HCT116 (cell line): ENCODE measurements around the gene PDE1A. TPM values are rescaled to one million over a fixed set of nuclear protein-coding genes. Genes with fewer than 3 reads are reported as not detected.

Source experiments
- ATAC-seq: fragments of 200-7000 bp; cut with Tn5 transposase; 2 replicates; pipeline ENCODE4 v1.9.1; 2020; ENCODE audit warnings: mild to moderate bottlenecking, moderate library complexity
- BruUV-seq: library from RNA; stranded (reverse); fragments of 400-500 nt; replicated peaks from 2 replicates; lab custom pipeline; 2021; lab: Mats Ljungman, UMichigan
- CTCF ChIA-PET: fragments of 300-600 bp; sonication (Branson Sonifier 250); formaldehyde crosslinking; loops from one replicate; lab custom pipeline; 2021; ENCODE audit warnings: antibody characterized with exemption; lab: Charles Lee
- POLR2A ChIA-PET: fragments of 300-600, 350-600 bp; sonication (Branson Sonifier 250); formaldehyde crosslinking; loops from one replicate; lab custom pipeline; 2021; ENCODE audit warnings: antibody characterized with exemption; lab: Charles Lee
- RAD21 ChIA-PET, 2 experiments: fragments of 300-600 bp; sonication (Branson Sonifier 250); formaldehyde crosslinking; loops; one replicate each; lab custom pipeline; 2023; ENCODE audit warnings: low total read pairs in 2 of 2; ENCODE audit not compliant: uncharacterized antibody in 2 of 2, unreplicated experiment in 2 of 2, low non-redundant PET in 1 of 2; lab: Charles Lee
- DNase-seq: peaks from one replicate; pipeline ENCODE4 v3.0.0-alpha.2; 2010; ENCODE audit warnings: low read depth, low spot score
- H2AFZ ChIP-seq: fragments of 200-600 bp; shearing (Covaris generic), sonication (generic); 2 replicates; pipeline ENCODE4 v1.6.1; 2017; ENCODE audit warnings: low read depth, mixed run types, mixed read lengths, antibody characterized with exemption, low read length; ENCODE audit not compliant: poor library complexity, severe bottlenecking
- H3K27ac ChIP-seq: 2 replicates; pipeline ENCODE4 v1.5.1; 2012; ENCODE audit warnings: low read depth, low read length
- H3K27me3 ChIP-seq: fragments of 200-600 bp; sonication (generic); 2 replicates; pipeline ENCODE4 v1.6.1; 2016; ENCODE audit warnings: mixed run types, low read length, mixed read lengths; ENCODE audit not compliant: insufficient read depth
- H3K36me3 ChIP-seq, 2 experiments: fragments of 200-500 bp in 1 of 2; fragments of 200-600 bp in 1 of 2; sonication (Bioruptor generic) in 1 of 2; sonication (generic) in 1 of 2; 2 replicates each; pipeline versions ENCODE4 v1.5.1 to v1.6.1; 2014 to 2016; ENCODE audit warnings: low read length in 2 of 2, inconsistent platforms in 1 of 2, mixed read lengths in 1 of 2, mixed run types in 1 of 2; ENCODE audit not compliant: insufficient read depth in 2 of 2, control insufficient read depth in 1 of 2
- H3K4me1 ChIP-seq, 2 experiments: fragments of 200-600 bp in 1 of 2; sonication (generic) in 1 of 2; 2 replicates each; pipeline versions ENCODE4 v1.5.1 to v1.6.1; 2012 to 2017; ENCODE audit warnings: low read length in 2 of 2, inconsistent platforms in 1 of 2, mild to moderate bottlenecking in 1 of 2, mixed read lengths in 1 of 2, mixed run types in 1 of 2, moderate library complexity in 1 of 2; ENCODE audit not compliant: insufficient read depth in 2 of 2, control insufficient read depth in 1 of 2
- H3K4me2 ChIP-seq: fragments of 200-600 bp; sonication (generic); 2 replicates; pipeline ENCODE4 v1.6.1; 2017; ENCODE audit warnings: mixed run types, low read length, mixed read lengths
- H3K4me3 ChIP-seq, 2 experiments: fragments of 200-600 bp in 1 of 2; sonication (generic) in 1 of 2; replicated peaks in 1 of 2; 2 replicates each; pipeline ENCODE4 v1.5.1; 2011 to 2016; ENCODE audit warnings: low read length in 2 of 2, control low read depth in 1 of 2, low read depth in 1 of 2, mild to moderate bottlenecking in 1 of 2, mixed read lengths in 1 of 2, mixed run types in 1 of 2
- H3K79me2 ChIP-seq: fragments of 200-600 bp; sonication (generic); 2 replicates; pipeline ENCODE4 v1.6.1; 2017; ENCODE audit warnings: mild to moderate bottlenecking, mixed run types, low read length, moderate library complexity, mixed read lengths; ENCODE audit not compliant: insufficient read depth
- H3K9ac ChIP-seq: fragments of 200-600 bp; sonication (generic); 2 replicates; pipeline ENCODE4 v1.6.1; 2016; ENCODE audit warnings: low read length, mixed read lengths
- H3K9me2 ChIP-seq: fragments of 200-600 bp; sonication (generic), shearing (Covaris generic); 2 replicates; pipeline ENCODE4 v1.6.1; 2017; ENCODE audit warnings: mixed run types, mild to moderate bottlenecking, moderate library complexity; ENCODE audit not compliant: insufficient read depth
- H3K9me3 ChIP-seq, 2 experiments: fragments of 200-500 bp in 1 of 2; fragments of 200-600 bp in 1 of 2; sonication (Bioruptor generic) in 1 of 2; sonication (generic) in 1 of 2; 2 replicates each; pipeline ENCODE4 v1.6.1; 2014 to 2017; ENCODE audit warnings: low read length in 2 of 2, mixed read lengths in 2 of 2, inconsistent platforms in 1 of 2, low read depth in 1 of 2, mild to moderate bottlenecking in 1 of 2, mixed run types in 1 of 2, moderate library complexity in 1 of 2; ENCODE audit not compliant: control insufficient read depth in 1 of 2, insufficient read depth in 1 of 2
- H4K20me1 ChIP-seq: fragments of 200-600 bp; sonication (generic), shearing (Covaris generic); 2 replicates; pipeline ENCODE4 v1.6.1; 2017; ENCODE audit warnings: mixed run types, mild to moderate bottlenecking, moderate library complexity; ENCODE audit not compliant: insufficient read depth
- CBX3 ChIP-seq: IDR thresholded peaks from 2 replicates; pipeline ENCODE4 v1.6.1; 2012; ENCODE audit warnings: low read depth
- CEBPB ChIP-seq: IDR thresholded peaks from 2 replicates; pipeline ENCODE4 v1.6.1; 2012; ENCODE audit warnings: low read depth
- EGR1 ChIP-seq: IDR thresholded peaks from 2 replicates; pipeline ENCODE4 v1.6.1; 2012; ENCODE audit warnings: low read depth
- ELF1 ChIP-seq: IDR thresholded peaks from 2 replicates; pipeline ENCODE4 v1.6.1; 2012; ENCODE audit warnings: low read depth, borderline replicate concordance
- EZH2 ChIP-seq: fragments of 200-600 bp; sonication (generic); IDR thresholded peaks from 2 replicates; pipeline ENCODE4 v1.6.1; 2017; ENCODE audit warnings: antibody characterized with exemption, mixed run types
- EZH2phosphoT487 ChIP-seq: fragments of 200-600 bp; IDR thresholded peaks from 2 replicates; pipeline ENCODE4 v1.6.1; 2018; ENCODE audit warnings: antibody characterized with exemption, borderline replicate concordance
- FOSL1 ChIP-seq: IDR thresholded peaks from 2 replicates; pipeline ENCODE4 v1.6.1; 2012; ENCODE audit warnings: low read depth
- JUND ChIP-seq: IDR thresholded peaks from 2 replicates; pipeline ENCODE4 v1.6.1; 2012
- POLR2A ChIP-seq: IDR thresholded peaks from 2 replicates; pipeline ENCODE4 v1.7.0; 2011; ENCODE audit warnings: borderline replicate concordance; ENCODE audit not compliant: insufficient read depth, insufficient read length; ENCODE audit errors: extremely low read depth
- RAD21 ChIP-seq: IDR thresholded peaks from 2 replicates; pipeline ENCODE4 v1.6.1; 2012; ENCODE audit warnings: low read depth, mild to moderate bottlenecking
- SIN3A ChIP-seq: IDR thresholded peaks from 2 replicates; pipeline ENCODE4 v1.6.1; 2012; ENCODE audit warnings: low read depth
- SP1 ChIP-seq: IDR thresholded peaks from 2 replicates; pipeline ENCODE4 v1.6.1; 2012; ENCODE audit warnings: low read depth
- SRF ChIP-seq: IDR thresholded peaks from 2 replicates; pipeline ENCODE4 v1.6.1; 2012; ENCODE audit warnings: low read depth
- YY1 ChIP-seq: IDR thresholded peaks from 2 replicates; pipeline ENCODE4 v1.6.1; 2011; ENCODE audit warnings: low read length, low read depth, moderate library complexity, mild to moderate bottlenecking; ENCODE audit not compliant: insufficient replicate concordance; ENCODE audit errors: extremely low read depth
- ZFX ChIP-seq: fragments of 450-650 bp; IDR thresholded peaks from 2 replicates; pipeline ENCODE4 v1.6.1; 2017
- ZNF274 ChIP-seq: fragments of 200-500 bp; sonication (Bioruptor generic); IDR thresholded peaks from 2 replicates; pipeline ENCODE4 v1.6.1; 2014; ENCODE audit warnings: mild to moderate bottlenecking, low read depth, low read length, inconsistent platforms
- intact Hi-C: fragments of 100-400 bp; cut with micrococcal nuclease; formaldehyde crosslinking; loops from 2 replicates; pipeline ENCODE4 v1.10.0; 2022
- total RNA-seq: library from RNA; stranded (reverse); gene quantifications from one replicate; pipeline ENCODE4 v1.2.1, GENCODE V29; 2021; ENCODE audit not compliant: unreplicated experiment
- TF ChIP-seq, protein P1 (sequence below): IDR thresholded peaks from 2 replicates; pipeline ENCODE4 v1.6.1; 2012
- TF ChIP-seq, protein P2 (sequence below): IDR thresholded peaks from 2 replicates; pipeline ENCODE4 v1.6.1; 2012
- TF ChIP-seq, protein P3 (sequence below): IDR thresholded peaks from 2 replicates; pipeline ENCODE4 v1.6.1; 2012; ENCODE audit warnings: low read depth

The PDE1A gene
- total RNA-seq, 1 experiment from 2014 or later: 0.12 TPM

DNA sequence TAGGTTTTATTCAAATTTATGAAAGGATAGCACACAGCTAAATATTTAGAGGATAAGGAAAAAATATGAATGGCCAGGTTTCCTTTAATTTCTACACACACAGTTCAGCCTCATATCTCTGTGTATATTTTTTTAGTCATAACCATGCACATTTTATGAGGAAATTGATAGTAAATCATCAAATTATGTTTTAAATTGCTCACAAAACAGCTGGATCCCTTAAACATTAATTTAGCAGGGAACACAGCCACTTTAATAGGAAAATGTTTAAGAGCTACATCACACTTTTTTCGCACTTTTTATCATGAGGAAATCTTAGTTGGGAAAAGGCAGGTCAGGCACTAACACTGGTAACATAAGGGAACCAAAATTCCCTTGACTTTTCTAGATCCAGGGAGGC is 65.4 kb downstream of the PDE1A start:
- no peak for ATAC-seq
- H4K20me1 ChIP-seq: no peaks in the 10 kb centered on the region
- H3K4me1 ChIP-seq: no peaks in the 10 kb centered on the region
- H3K79me2 ChIP-seq: no peaks in the 10 kb centered on the region
- TF ChIP-seq EZH2 (no peak), POLR2A (no peak), ZFX (no peak), EZH2phosphoT487 (no peak), ZNF274 (no peak), RAD21 (no peak), YY1 (no peak), JUND (no peak)
- TF ChIP-seq, protein P1, sequence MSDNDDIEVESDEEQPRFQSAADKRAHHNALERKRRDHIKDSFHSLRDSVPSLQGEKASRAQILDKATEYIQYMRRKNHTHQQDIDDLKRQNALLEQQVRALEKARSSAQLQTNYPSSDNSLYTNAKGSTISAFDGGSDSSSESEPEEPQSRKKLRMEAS: no peak
- TF ChIP-seq, protein P2, sequence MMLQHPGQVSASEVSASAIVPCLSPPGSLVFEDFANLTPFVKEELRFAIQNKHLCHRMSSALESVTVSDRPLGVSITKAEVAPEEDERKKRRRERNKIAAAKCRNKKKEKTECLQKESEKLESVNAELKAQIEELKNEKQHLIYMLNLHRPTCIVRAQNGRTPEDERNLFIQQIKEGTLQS: no peak
- POLR2A ChIA-PET: no interaction called here
- H3K4me3 ChIP-seq: no peak overlapping the region
- H3K9me2 ChIP-seq: no peaks in the 10 kb centered on the region
- H3K27me3 ChIP-seq: no peaks in the 10 kb centered on the region
- H2AFZ ChIP-seq: no peak overlapping the region
- intact Hi-C loops: no loop called here
- H3K27ac ChIP-seq: no peak overlapping the region
- CTCF ChIA-PET: no interaction called here
- no peak overlapping the region for H3K9ac ChIP-seq
- no peak overlapping the region for H3K4me2 ChIP-seq
- no TSS peak for BruUV-seq
- no peaks in the 10 kb centered on the region for H3K36me3 ChIP-seq
- no peak for DNase-seq
- no peaks in the 10 kb centered on the region for H3K9me3 ChIP-seq
- RAD21 ChIA-PET: no interaction called here

DNA sequence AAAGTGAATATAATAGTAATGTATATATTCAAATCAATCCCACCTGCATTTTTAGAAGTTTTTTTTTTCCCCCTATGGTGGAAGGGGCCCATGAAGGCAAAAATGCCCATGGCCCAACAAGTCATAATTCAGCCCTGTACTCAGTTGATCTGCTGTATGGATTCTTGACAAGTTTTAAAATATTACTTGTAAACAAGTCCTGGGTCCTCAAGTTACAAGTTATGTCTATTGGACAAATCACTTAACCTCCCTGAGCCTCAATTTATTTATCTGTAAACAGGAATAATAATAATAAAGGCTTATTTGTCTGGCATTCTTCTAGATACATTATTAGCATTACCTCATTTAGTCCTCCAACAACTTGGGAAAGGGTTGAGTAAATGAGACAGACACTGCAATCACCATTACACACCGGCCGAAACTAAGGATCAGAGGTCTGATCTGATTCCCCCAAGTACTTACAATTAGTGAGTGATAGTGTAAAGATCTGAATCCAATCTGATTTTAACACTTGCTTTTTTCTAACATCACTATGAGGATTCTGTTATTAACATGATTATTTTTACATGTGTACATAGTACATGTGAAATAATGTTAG is 66.1 kb downstream of the PDE1A start:
- RAD21 ChIA-PET: no interaction called here
- Histone ChIP-seq H3K9me3 (no peaks in the 10 kb centered on the region), H4K20me1 (no peaks in the 10 kb centered on the region), H2AFZ (no peak overlapping the region), H3K9me2 (no peaks in the 10 kb centered on the region), H3K9ac (no peak overlapping the region), H3K27me3 (no peaks in the 10 kb centered on the region), H3K4me1 (no peaks in the 10 kb centered on the region), H3K4me3 (no peak overlapping the region), H3K4me2 (no peak overlapping the region), H3K36me3 (no peaks in the 10 kb centered on the region)
- BruUV-seq: no TSS peak
- intact Hi-C loops: no loop called here
- no peak for ATAC-seq
- CTCF ChIA-PET: no interaction called here
- DNase-seq: no peak
- TF ChIP-seq EZH2phosphoT487: no peak
- no peak for TF ChIP-seq SP1
- TF ChIP-seq, protein P3, sequence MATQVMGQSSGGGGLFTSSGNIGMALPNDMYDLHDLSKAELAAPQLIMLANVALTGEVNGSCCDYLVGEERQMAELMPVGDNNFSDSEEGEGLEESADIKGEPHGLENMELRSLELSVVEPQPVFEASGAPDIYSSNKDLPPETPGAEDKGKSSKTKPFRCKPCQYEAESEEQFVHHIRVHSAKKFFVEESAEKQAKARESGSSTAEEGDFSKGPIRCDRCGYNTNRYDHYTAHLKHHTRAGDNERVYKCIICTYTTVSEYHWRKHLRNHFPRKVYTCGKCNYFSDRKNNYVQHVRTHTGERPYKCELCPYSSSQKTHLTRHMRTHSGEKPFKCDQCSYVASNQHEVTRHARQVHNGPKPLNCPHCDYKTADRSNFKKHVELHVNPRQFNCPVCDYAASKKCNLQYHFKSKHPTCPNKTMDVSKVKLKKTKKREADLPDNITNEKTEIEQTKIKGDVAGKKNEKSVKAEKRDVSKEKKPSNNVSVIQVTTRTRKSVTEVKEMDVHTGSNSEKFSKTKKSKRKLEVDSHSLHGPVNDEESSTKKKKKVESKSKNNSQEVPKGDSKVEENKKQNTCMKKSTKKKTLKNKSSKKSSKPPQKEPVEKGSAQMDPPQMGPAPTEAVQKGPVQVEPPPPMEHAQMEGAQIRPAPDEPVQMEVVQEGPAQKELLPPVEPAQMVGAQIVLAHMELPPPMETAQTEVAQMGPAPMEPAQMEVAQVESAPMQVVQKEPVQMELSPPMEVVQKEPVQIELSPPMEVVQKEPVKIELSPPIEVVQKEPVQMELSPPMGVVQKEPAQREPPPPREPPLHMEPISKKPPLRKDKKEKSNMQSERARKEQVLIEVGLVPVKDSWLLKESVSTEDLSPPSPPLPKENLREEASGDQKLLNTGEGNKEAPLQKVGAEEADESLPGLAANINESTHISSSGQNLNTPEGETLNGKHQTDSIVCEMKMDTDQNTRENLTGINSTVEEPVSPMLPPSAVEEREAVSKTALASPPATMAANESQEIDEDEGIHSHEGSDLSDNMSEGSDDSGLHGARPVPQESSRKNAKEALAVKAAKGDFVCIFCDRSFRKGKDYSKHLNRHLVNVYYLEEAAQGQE: no peak
- TF ChIP-seq CBX3: no peak
- TF ChIP-seq EGR1: no peak
- no peak for TF ChIP-seq ELF1
- no peak for TF ChIP-seq FOSL1
- TF ChIP-seq SRF: no peak
- TF ChIP-seq YY1: no peak
- TF ChIP-seq JUND: no peak
- TF ChIP-seq CEBPB: no peak
- no peak for TF ChIP-seq SIN3A
- TF ChIP-seq RAD21: no peak
- TF ChIP-seq, all 23 proteins: peak for 0
- Histone ChIP-seq H3K27ac (no peak overlapping the region), H3K79me2 (no peaks in the 10 kb centered on the region)
- POLR2A ChIA-PET: no interaction called here
